ENCODE results near the gene ANO9.

The ANO9 gene

GRCh38 chr11:476416-476815 is 34.6 kb upstream of the ANO9 start:
- no peak overlapping the region for H3K4me3 ChIP-seq (replicated peaks; ENCODE audit: low read depth, low read length)
- TF ChIP-seq CTCF (IDR thresholded peaks at IDR 0.05; ENCODE audit: low read depth, low read length, missing control alignments): no peak
- no peak for DNase-seq (ENCODE audit: extremely low read depth, low read depth)

- no peak for DNase-seq (ENCODE audit: extremely low read depth, low read depth)
- H3K4me3 ChIP-seq (replicated peaks; ENCODE audit: low read depth, low read length): no peak overlapping the region
- no peak for TF ChIP-seq CTCF (IDR thresholded peaks at IDR 0.05; ENCODE audit: low read depth, low read length, missing control alignments)
These were observed 34.1 kb upstream of the ANO9 start for GRCh38 chr11:475941-476340.

GRCh38 chr11:474914-475506 is 33.2 kb upstream of the ANO9 start:
- no peak for DNase-seq (ENCODE audit: extremely low read depth, low read depth)
- TF ChIP-seq CTCF (IDR thresholded peaks at IDR 0.05; ENCODE audit: low read depth, low read length, missing control alignments): no peak
- H3K4me3 ChIP-seq (replicated peaks; ENCODE audit: low read depth, low read length): no peak overlapping the region

GRCh38 chr11:473962-474785 is 32.4 kb upstream of the ANO9 start:
- TF ChIP-seq CTCF (IDR thresholded peaks at IDR 0.05; ENCODE audit: low read depth, low read length, missing control alignments): no peak
- no peak for DNase-seq (ENCODE audit: extremely low read depth, low read depth)
- no peak overlapping the region for H3K4me3 ChIP-seq (replicated peaks; ENCODE audit: low read depth, low read length)

- H3K4me3 ChIP-seq (replicated peaks; ENCODE audit: low read depth, low read length): no peak overlapping the region
- TF ChIP-seq CTCF (IDR thresholded peaks at IDR 0.05; ENCODE audit: low read depth, low read length, missing control alignments): no peak
- no peak for DNase-seq (ENCODE audit: extremely low read depth, low read depth)
These were observed 31.6 kb upstream of the ANO9 start for GRCh38 chr11:473415-473814.

DNA sequence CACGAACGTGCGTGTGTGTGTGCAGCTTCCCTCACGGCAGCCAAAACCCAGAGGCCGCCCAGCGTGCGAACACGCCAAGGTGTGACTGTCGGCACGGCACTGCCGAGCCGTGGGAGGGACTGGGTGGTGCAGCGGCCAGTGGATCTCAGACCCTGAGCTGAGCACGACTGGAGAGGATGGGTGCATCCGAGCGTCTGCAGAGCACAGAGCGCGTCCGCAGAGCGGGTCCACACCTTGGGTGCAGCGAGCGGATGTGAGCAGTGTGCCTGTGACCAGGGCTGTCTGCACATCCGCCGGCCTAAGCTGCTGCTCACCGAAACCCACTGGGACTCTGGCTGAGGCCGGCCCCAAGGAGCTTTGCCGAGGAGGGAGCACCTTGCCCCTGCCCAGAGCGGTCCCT is 31.0 kb upstream of the ANO9 start:
- DNase-seq (ENCODE audit: extremely low read depth, low read depth): no peak
- TF ChIP-seq CTCF (IDR thresholded peaks at IDR 0.05; ENCODE audit: low read depth, low read length, missing control alignments): no peak

More for the DNA sequence above, 31.0 kb upstream of the ANO9 start:
- H3K4me3 ChIP-seq (replicated peaks; ENCODE audit: low read depth, low read length): no peak overlapping the region

Measured in HFF-Myc (cell line).